Right lobe of liver (tissue), 6 donors: ENCODE measurements around the gene C10orf90. TPM values are rescaled to one million over a fixed set of nuclear protein-coding genes. Genes with fewer than 3 reads are reported as not detected.
"Not testable (repeated sequence)": the region's sequence is repeated elsewhere in the genome, so short reads cannot be mapped to it uniquely, and the experiment has no call there.

Experiments used
- ATAC-seq, 4 donors: fragments of 200-7000 bp; cut with Tn5 transposase; one replicate each; pipeline ENCODE4 v1.9.1; 2020; ENCODE audit warnings: mild to moderate bottlenecking in 4 of 4, moderate library complexity in 4 of 4
- DNase-seq, 3 donors: peaks; one replicate each; pipeline ENCODE4 v3.0.0-alpha.2; 2020
- H3K27ac ChIP-seq, 3 donors: fragments of 200-600 bp; one replicate each; pipeline ENCODE4 v1.8.0; 2022
- H3K27me3 ChIP-seq, 2 donors: fragments of 200-600 bp; one replicate each; pipeline ENCODE4 v1.8.0; 2022
- H3K36me3 ChIP-seq, 4 donors: fragments of 200-600 bp; sonication (generic) in 1 of 4; one replicate each; pipeline versions ENCODE4 v1.5.1 to v1.8.0; 2017 to 2022; ENCODE audit warnings: control low read depth in 1 of 4
- H3K4me1 ChIP-seq, 4 donors: fragments of 200-600 bp; sonication (generic) in 1 of 4; one replicate each; pipeline versions ENCODE4 v1.5.1 to v1.8.0; 2017 to 2022; ENCODE audit warnings: control low read depth in 1 of 4
- H3K4me3 ChIP-seq, 3 donors: fragments of 200-600 bp; one replicate each; pipeline ENCODE4 v1.8.0; 2022
- H3K9me3 ChIP-seq, 4 donors: fragments of 200-600 bp; sonication (generic) in 1 of 4; one replicate each; pipeline versions ENCODE4 v1.5.1 to v1.8.0; 2017 to 2022; ENCODE audit warnings: control low read depth in 1 of 4
- POLR2A ChIP-seq: fragments of 450-650 bp; IDR thresholded peaks from one replicate; pipeline ENCODE4 v1.6.1; 2017; ENCODE audit warnings: antibody characterized with exemption, mild to moderate bottlenecking
- whole genome bisulfite sequencing: methylation state at CpG from one replicate; pipeline ENCODE4 v1.1.6; 2018; ENCODE audit warnings: low coverage, low lambda C conversion rate; ENCODE audit not compliant: insufficient coverage; ENCODE audit errors: missing lambda C conversion rate; 5-methylcytosine and 5-hydroxymethylcytosine counted together
- intact Hi-C, 2 donors: fragments of 100-400 bp; cut with DNase I; formaldehyde crosslinking; loops; one replicate each; pipeline versions ENCODE4 v1.11.2 to v1.14.1; 2022
- total RNA-seq, 6 experiments: library from RNA; depleted of rRNA in 2 of 6; stranded (reverse); fragments of >200 nt in 2 of 6; fragmentation: NEBNext Ultra II Directional in 3 of 6; extraction: Animal tissue kit (Norgen Biotek cat#: 25700) in 3 of 6; gene quantifications; one replicate each; pipeline versions ENCODE4 v1.1.0 to v1.2.4, GENCODE V29; 2016 to 2023
- TF ChIP-seq, protein P1 (sequence below), 4 donors: fragments of 200-600 bp in 3 of 4; fragments of 450-650 bp in 1 of 4; IDR thresholded peaks; one replicate each; pipeline versions ENCODE4 v1.5.1 to v1.8.0; 2016 to 2022; ENCODE audit warnings: antibody characterized with exemption in 4 of 4, mild to moderate bottlenecking in 2 of 4
- donor health status: DM: no; HTN: yes; CAD: no.
- donor health status: DM: no; HTN: no; CAD: no.
- donor health status: DM: no; HTN: no; CAD: no.
- donor health status: DM: no; HTN: yes; CAD: no.
- donor health status: DM: no; HTN: yes; CAD: no.

The C10orf90 gene
- total RNA-seq, 6 experiments from 2014 or later, result 0.22 to 0.43 TPM; not detected in 4

DNA sequence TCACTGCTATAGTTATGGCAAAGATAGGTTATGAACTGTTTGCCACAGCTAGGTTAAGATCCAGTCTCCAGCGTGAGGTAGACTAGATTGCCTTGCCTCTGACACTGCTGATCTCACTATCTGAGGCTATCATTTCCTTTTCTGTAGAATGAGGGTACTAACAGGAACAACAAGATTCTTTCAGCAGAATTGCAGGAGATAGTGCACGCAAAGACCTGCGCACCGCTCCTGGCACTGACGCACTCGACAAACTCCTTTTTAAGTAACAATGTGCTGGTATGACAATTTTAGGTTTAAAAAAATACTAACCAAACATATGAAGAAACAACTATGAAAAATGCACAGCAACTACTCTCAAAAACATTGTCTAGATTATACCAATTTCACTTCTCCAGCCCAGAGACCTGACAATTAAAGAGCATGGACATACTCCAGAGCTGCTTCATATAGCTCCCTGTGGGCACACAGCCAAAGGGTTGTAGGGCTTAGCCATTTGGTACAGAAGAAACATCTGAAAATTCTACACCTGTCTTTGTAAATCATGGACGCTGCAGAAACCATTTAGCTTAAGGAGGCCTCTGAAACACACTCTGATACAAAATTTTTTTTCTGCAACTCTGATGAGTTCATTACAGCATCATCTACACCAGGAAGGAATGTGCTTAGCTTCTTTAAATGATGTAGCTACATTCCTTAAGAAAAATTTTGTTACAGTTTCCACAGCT is 290.0 kb downstream of the C10orf90 start:
- TF ChIP-seq, protein P1, sequence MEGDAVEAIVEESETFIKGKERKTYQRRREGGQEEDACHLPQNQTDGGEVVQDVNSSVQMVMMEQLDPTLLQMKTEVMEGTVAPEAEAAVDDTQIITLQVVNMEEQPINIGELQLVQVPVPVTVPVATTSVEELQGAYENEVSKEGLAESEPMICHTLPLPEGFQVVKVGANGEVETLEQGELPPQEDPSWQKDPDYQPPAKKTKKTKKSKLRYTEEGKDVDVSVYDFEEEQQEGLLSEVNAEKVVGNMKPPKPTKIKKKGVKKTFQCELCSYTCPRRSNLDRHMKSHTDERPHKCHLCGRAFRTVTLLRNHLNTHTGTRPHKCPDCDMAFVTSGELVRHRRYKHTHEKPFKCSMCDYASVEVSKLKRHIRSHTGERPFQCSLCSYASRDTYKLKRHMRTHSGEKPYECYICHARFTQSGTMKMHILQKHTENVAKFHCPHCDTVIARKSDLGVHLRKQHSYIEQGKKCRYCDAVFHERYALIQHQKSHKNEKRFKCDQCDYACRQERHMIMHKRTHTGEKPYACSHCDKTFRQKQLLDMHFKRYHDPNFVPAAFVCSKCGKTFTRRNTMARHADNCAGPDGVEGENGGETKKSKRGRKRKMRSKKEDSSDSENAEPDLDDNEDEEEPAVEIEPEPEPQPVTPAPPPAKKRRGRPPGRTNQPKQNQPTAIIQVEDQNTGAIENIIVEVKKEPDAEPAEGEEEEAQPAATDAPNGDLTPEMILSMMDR (IDR thresholded peaks at IDR 0.05), result no peak
- no peak for TF ChIP-seq POLR2A
- H3K27me3 ChIP-seq, result no peaks in the 10 kb centered on the region
- no peak overlapping the region for H3K4me3 ChIP-seq
- ATAC-seq, result no peak
- H3K27ac ChIP-seq, result no peak overlapping the region
- no peaks in the 10 kb centered on the region for H3K4me1 ChIP-seq
- no peaks in the 10 kb centered on the region for H3K9me3 ChIP-seq
- H3K36me3 ChIP-seq, result no peaks in the 10 kb centered on the region
- no peak for DNase-seq
- 65% methylated on average over 7 of the region's 7 CpGs for WGBS
- intact Hi-C loops, result no loop called here

DNA sequence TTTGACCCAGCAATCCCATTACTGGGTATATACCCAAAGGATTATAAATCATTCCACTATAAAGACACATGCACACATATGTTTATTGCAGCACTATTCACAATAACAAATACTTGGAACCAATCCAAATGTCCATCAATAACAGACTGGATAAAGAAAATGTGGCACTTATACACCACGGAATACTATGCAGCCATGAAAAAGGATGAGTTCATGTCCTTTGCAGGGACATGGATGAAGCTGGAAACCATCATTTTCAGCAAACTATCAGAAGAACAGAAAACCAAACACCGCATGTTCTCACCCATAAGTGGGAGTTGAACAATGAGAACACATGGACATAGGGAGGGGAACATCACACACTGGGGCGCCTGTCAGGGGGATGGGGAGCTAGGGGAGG is 291.3 kb downstream of the C10orf90 start:
- H3K4me1 ChIP-seq, H3K4me3 ChIP-seq, H3K27ac ChIP-seq, H3K9me3 ChIP-seq, DNase-seq, ATAC-seq, H3K27me3 ChIP-seq, intact Hi-C loops, H3K36me3 ChIP-seq: not testable (repeated sequence)
- WGBS, result 68% methylated on average over 3 of the region's 3 CpGs

DNA sequence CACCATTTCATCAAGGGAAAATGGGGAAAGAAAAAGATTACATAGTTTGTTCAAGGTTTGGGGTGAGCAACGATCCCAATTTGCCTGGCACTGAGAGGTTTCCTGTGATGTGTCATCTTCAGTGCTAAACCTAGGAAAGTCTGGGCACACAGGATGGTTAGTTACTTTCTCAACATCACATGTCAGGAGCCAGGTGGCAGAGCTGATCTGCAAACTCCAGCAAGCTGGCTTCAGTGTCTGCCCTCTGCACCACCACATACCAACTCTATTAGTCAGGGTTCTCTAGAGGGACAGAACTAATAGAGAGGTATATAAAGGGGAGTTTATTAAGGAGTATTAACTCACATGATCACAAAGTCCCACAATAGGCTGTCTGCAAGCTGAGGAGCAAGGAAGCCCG is 293.5 kb downstream of the C10orf90 start:
- WGBS, result 46% methylated on average over 2 of the region's 2 CpGs
- Histone ChIP-seq H3K27ac (no peak overlapping the region), H3K4me3 (no peak overlapping the region), H3K27me3 (no peaks in the 10 kb centered on the region), H3K36me3 (no peaks in the 10 kb centered on the region), H3K9me3 (no peaks in the 10 kb centered on the region), H3K4me1 (no peaks in the 10 kb centered on the region)
- DNase-seq (no peak), ATAC-seq (no peak)
- no peak for TF ChIP-seq POLR2A
- TF ChIP-seq, protein P1 (IDR thresholded peaks at IDR 0.05), result no peak
- intact Hi-C loops, result no loop called here

DNA sequence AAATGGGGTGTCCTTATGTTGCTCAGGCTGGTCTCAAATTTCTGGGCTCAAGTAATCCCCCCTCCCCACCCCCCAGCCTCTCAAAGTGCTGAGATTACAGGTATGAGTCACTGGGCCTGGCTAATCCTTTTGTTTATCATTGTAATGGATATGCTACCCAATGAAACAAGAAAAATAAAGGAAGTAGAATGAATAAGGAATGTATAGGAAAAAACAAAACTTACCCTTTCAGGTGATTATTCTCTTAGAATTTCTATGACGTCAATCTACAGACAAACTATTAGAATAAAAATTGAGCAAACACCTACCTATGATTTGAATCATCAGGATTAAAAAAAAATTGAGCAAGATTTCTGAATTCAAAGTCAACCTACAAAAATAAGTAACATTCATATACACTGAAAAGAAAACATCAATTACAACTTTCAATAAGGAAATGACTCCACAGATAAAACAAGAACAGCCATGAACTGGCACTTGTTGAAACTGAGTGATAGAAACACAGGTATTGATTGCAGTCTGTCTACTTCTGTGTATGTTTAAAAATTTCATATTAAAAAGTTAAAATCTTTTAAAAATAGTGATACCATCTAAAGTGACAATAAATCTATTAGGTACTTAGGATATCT is 294.5 kb downstream of the C10orf90 start:
- H3K27ac ChIP-seq, result no peak overlapping the region
- DNase-seq, result no peak
- TF ChIP-seq POLR2A, result no peak
- no peaks in the 10 kb centered on the region for H3K9me3 ChIP-seq
- H3K4me3 ChIP-seq, result no peak overlapping the region
- WGBS, result 36% methylated on average over 1 of the region's 1 CpG
- no peaks in the 10 kb centered on the region for H3K4me1 ChIP-seq
- intact Hi-C loops, result no loop called here
- no peaks in the 10 kb centered on the region for H3K36me3 ChIP-seq
- H3K27me3 ChIP-seq, result no peaks in the 10 kb centered on the region
- no peak for ATAC-seq

DNA sequence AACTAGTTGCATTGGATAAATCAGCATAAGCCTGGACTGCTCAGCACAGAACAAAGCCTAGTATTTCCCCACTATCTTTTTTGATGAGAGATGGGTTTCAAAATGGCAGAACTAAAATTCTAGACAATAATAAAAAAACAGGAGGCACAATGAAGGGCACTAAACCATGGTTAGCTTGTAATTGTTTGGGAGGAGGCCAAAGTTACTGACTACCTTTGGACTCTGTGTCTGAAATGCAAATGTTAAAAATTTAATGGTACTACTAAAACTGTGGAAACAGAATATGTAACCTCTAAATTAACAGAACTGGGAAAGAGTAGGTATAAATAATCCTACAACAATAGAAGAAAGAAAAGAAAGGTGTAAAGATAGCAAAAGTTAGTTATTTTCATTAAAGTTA is 295.2 kb downstream of the C10orf90 start:
- intact Hi-C loops, result no loop called here
- no peaks in the 10 kb centered on the region for H3K36me3 ChIP-seq
- DNase-seq, result no peak
- TF ChIP-seq, protein P1 (IDR thresholded peaks at IDR 0.05), result no peak
- no peak for TF ChIP-seq POLR2A
- no peaks in the 10 kb centered on the region for H3K27me3 ChIP-seq
- no peak for ATAC-seq
- no peak overlapping the region for H3K27ac ChIP-seq
- H3K4me3 ChIP-seq, result no peak overlapping the region
- no peaks in the 10 kb centered on the region for H3K4me1 ChIP-seq
- H3K9me3 ChIP-seq, result no peaks in the 10 kb centered on the region

Other genes with a start within 250 kb of the C10orf90 start
- gene DOCK1, start 234.7 kb upstream of the C10orf90 start, total RNA-seq, result 10 to 100 TPM; 13.8 to 17.8 (median 14.6) TPM